PFSK-1 (cell line): ENCODE results near the gene RALGPS1.

Source experiments
- FOXP2 ChIP-seq: optimal IDR thresholded peaks from 2 replicates; pipeline ENCODE3; 2011; ENCODE audit warnings: borderline replicate concordance, control low read depth, inconsistent platforms; ENCODE audit not compliant: insufficient read depth; ENCODE audit errors: extremely low read length, extremely low read depth
- POLR2AphosphoS5 ChIP-seq: IDR thresholded peaks from 2 replicates; pipeline ENCODE4 v1.6.1; 2012; ENCODE audit warnings: low read depth, mild to moderate bottlenecking, control low read depth, low read length, moderate library complexity
- SIN3A ChIP-seq: IDR thresholded peaks from 2 replicates; pipeline ENCODE4 v1.6.1; 2012; ENCODE audit warnings: mild to moderate bottlenecking, low read length, moderate library complexity, borderline replicate concordance; ENCODE audit not compliant: insufficient read depth
- TAF1 ChIP-seq: IDR thresholded peaks from 2 replicates; pipeline ENCODE4 v1.6.1; 2012; ENCODE audit warnings: low read length, control low read depth, borderline replicate concordance; ENCODE audit not compliant: insufficient read depth
- TF ChIP-seq, protein P1 (sequence below), 2 experiments: IDR thresholded peaks; 2 replicates each; pipeline versions ENCODE4 v1.6.1 to v1.8.0; 2011 to 2012; ENCODE audit warnings: low read depth in 2 of 2, low read length in 2 of 2, control low read depth in 1 of 2, inconsistent platforms in 1 of 2, mild to moderate bottlenecking in 1 of 2, moderate library complexity in 1 of 2; ENCODE audit not compliant: insufficient read depth in 1 of 2

Gene RALGPS1

DNA sequence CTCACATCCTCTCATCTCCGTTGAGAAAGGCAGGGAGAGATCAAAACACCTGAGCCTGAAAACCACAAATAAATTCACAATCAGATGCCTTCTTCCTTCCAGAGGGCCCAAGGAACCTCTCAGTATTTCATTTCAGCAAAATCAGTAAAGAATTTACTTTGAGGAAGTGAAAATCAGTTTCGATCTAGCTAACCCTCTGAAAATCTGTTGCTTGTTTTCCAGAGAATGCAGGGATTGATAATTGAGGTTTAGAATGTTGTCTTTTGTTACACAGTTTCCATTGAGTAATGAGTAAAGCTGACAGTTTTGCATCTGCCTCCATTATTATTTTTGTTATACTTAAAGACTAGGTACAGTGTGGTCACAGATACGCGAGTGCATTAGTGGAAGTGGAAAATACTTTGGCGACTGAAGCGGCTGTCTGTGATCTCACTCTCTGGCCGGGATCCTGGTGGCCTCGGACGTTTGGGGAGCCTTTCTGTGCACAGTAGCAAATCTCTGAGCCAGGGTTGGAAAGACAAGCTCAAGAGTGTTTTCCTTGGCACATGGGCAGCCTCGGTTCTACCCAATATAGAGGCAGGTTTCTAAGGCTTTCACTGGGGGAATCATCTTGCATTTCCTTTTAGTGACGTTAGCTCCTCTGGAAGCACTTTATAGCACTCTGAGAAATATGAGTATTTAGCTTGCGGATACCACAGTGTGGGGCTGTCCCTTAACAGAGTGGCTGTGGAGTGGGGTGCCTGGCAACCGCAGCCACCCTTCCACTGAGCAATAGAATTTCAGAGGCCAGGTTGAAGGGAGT is 240.0 kb downstream of the RALGPS1 start:
- TF ChIP-seq, protein P1, sequence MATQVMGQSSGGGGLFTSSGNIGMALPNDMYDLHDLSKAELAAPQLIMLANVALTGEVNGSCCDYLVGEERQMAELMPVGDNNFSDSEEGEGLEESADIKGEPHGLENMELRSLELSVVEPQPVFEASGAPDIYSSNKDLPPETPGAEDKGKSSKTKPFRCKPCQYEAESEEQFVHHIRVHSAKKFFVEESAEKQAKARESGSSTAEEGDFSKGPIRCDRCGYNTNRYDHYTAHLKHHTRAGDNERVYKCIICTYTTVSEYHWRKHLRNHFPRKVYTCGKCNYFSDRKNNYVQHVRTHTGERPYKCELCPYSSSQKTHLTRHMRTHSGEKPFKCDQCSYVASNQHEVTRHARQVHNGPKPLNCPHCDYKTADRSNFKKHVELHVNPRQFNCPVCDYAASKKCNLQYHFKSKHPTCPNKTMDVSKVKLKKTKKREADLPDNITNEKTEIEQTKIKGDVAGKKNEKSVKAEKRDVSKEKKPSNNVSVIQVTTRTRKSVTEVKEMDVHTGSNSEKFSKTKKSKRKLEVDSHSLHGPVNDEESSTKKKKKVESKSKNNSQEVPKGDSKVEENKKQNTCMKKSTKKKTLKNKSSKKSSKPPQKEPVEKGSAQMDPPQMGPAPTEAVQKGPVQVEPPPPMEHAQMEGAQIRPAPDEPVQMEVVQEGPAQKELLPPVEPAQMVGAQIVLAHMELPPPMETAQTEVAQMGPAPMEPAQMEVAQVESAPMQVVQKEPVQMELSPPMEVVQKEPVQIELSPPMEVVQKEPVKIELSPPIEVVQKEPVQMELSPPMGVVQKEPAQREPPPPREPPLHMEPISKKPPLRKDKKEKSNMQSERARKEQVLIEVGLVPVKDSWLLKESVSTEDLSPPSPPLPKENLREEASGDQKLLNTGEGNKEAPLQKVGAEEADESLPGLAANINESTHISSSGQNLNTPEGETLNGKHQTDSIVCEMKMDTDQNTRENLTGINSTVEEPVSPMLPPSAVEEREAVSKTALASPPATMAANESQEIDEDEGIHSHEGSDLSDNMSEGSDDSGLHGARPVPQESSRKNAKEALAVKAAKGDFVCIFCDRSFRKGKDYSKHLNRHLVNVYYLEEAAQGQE (IDR thresholded peaks at IDR 0.05; ENCODE audit: insufficient read depth in 1 of 2, low read depth in 2 of 2, low read length in 2 of 2) = no peak
- TF ChIP-seq POLR2AphosphoS5 (no peak), FOXP2 (no peak), SIN3A (no peak)

DNA sequence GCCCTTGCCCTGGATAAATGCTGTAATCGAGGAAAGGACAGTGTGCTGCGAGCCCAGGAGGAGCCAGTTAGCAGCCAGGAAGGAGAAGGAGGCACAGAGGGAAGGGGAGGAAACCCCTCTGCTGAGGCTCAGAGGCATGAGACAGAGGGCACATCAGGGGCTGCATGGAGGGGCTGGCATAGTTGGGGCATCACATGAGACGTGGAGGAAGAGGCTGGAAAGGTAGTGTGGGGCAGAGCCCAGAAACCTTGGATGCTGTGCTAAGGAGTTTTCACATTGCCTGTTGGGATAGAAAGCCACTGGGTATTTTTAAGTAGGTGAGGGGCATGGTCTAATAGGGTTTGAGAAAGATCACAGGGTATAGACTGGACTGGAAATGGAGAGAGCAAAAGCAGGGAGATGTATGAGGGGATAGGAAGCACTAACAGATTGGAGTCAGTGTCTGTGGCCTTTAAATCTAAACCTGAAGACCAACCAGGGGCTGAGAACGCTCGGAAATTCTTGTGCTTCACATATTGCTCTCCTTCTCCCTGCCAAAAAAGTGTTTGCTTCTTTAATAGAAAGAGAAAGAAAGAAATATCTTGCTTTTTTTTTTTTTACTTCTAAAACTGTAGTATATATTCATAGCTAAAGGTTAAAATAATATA is 240.9 kb downstream of the RALGPS1 start:
- TF ChIP-seq FOXP2 (no peak), SIN3A (no peak), POLR2AphosphoS5 (no peak), TAF1 (no peak)
- TF ChIP-seq, protein P1 (IDR thresholded peaks at IDR 0.05; ENCODE audit: insufficient read depth in 1 of 2, low read depth in 2 of 2, low read length in 2 of 2) = no peak

DNA sequence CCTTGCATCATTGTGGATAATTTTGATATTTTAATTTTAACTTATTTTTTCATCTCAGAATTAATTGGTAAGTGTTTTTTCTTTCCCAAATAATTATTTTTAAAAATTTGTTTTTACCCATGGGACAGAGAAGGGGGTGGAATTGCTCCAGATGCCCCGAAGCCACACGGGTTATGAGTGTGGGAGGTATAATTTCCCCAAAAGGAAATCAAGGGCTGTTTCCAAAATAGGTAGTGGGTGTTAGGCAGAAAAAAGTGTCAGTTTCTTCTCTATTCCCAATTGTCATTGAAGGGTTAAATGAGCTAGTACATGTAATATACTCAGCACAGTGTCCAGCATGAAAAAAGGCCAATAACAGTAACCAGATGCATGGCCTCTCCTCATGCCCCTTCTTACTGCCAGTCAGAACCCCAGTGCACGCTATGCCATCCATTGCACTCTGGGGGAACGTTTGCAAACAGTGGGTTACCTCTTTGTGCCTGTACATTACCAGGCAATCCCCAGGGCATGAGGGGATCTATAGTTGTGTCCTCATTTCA is 244.3 kb downstream of the RALGPS1 start:
- TF ChIP-seq FOXP2 = no peak
- TF ChIP-seq SIN3A = no peak
- no peak for TF ChIP-seq TAF1
- TF ChIP-seq, protein P1 (IDR thresholded peaks at IDR 0.05; ENCODE audit: insufficient read depth in 1 of 2, low read depth in 2 of 2, low read length in 2 of 2) = no peak
- TF ChIP-seq POLR2AphosphoS5 = no peak

DNA sequence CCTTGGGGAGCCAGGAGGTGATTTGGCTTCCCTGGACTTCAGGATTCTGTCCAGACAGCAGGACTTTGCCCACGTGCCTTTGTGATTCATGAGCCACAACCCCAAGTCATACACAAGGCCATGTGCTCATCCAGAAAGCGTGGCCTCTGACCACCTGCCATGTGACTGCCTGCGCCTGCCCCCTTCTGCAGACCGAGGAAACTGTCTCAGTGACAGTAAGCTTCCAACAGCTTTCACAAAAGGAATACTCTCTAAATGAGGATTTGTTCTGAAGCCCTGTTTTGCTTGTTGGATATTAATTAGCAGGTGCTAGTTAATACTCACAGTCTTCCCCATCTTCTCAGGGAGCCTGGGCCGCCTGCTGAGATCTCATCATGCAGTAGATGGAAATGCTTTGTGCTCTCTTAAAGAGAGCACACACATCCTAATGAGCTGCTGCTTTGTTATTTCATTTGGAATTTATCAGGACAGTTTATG is 244.8 kb downstream of the RALGPS1 start:
- TF ChIP-seq FOXP2 (no peak), SIN3A (no peak)
- TF ChIP-seq, protein P1 (IDR thresholded peaks at IDR 0.05; ENCODE audit: insufficient read depth in 1 of 2, low read depth in 2 of 2, low read length in 2 of 2) = no peak
